ENCODE data around the gene DUSP15.

DNA sequence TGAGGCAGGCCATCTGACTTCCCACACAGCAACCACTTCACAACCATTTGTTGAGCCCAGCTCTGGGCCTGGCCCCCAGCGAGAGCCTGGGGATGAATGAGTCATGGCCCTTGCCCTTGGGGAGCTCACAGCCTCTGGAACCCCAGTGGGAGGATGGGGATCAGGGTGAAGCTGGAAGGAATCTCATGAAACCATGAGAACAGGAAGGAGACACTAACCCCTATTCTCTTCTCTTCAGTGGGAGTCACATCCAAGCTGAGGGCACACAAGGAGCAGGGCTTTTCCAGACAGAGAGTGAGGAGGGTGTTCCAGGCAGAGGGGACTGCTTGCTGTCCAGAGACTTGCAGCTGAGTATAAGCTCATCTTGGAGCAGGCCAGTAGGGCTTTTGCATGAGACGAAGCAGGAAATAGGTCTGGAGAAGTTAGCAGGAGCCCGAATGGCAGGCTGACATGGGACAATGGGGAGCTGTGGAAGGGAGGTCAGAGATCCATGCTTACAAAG lies 32.4 kb downstream of the DUSP15 start:
- TF ChIP-seq, protein P1, sequence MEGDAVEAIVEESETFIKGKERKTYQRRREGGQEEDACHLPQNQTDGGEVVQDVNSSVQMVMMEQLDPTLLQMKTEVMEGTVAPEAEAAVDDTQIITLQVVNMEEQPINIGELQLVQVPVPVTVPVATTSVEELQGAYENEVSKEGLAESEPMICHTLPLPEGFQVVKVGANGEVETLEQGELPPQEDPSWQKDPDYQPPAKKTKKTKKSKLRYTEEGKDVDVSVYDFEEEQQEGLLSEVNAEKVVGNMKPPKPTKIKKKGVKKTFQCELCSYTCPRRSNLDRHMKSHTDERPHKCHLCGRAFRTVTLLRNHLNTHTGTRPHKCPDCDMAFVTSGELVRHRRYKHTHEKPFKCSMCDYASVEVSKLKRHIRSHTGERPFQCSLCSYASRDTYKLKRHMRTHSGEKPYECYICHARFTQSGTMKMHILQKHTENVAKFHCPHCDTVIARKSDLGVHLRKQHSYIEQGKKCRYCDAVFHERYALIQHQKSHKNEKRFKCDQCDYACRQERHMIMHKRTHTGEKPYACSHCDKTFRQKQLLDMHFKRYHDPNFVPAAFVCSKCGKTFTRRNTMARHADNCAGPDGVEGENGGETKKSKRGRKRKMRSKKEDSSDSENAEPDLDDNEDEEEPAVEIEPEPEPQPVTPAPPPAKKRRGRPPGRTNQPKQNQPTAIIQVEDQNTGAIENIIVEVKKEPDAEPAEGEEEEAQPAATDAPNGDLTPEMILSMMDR (IDR thresholded peaks at IDR 0.05): no peak
- TF ChIP-seq POLR2A (IDR thresholded peaks at IDR 0.05): no peak
